CD4-positive, alpha-beta memory T cell (primary cell): ENCODE results near the gene CCDC157. TPM values are rescaled to one million over a fixed set of nuclear protein-coding genes. Genes with fewer than 3 reads are reported as not detected.
A peak's percentile ranks its signal among the peaks of the same experiment; 100 is the strongest.

ENCODE experiments used
- CTCF ChIA-PET: fragments of 350-600 bp; sonication (Branson Sonifier 250); formaldehyde crosslinking; loops from one replicate; lab custom pipeline; 2021; ENCODE audit warnings: inconsistent platforms; ENCODE audit not compliant: partially characterized antibody; lab: Charles Lee
- POLR2A ChIA-PET: fragments of 350-600 bp; sonication (Branson Sonifier 250); formaldehyde crosslinking; loops from one replicate; lab custom pipeline; 2021; ENCODE audit not compliant: partially characterized antibody; lab: Charles Lee
- DNase-seq, 5 donors: peaks; one replicate each; pipeline versions ENCODE4 v3.0.0 to v3.0.0-alpha.2; 2020 to 2022; ENCODE audit warnings: mixed read lengths in 1 of 5
- H3K27ac ChIP-seq: one replicate; pipeline ENCODE4 v1.7.0; 2013; ENCODE audit warnings: low read depth, low read length
- H3K27me3 ChIP-seq: 2 replicates; pipeline ENCODE4 v1.7.0; 2013; ENCODE audit warnings: mild to moderate bottlenecking, low read length, moderate library complexity; ENCODE audit not compliant: insufficient read depth
- H3K36me3 ChIP-seq: 2 replicates; pipeline ENCODE4 v1.7.0; 2013; ENCODE audit warnings: mild to moderate bottlenecking, low read length, moderate library complexity; ENCODE audit not compliant: insufficient read depth
- H3K4me1 ChIP-seq: 2 replicates; pipeline ENCODE4 v1.7.0; 2013; ENCODE audit warnings: mild to moderate bottlenecking, low read length, moderate library complexity; ENCODE audit not compliant: insufficient read depth
- H3K4me3 ChIP-seq, 2 donors: one replicate each; pipeline ENCODE4 v1.7.0; 2013; ENCODE audit warnings: low read length in 2 of 2, mild to moderate bottlenecking in 1 of 2
- H3K9me3 ChIP-seq, 2 donors: one replicate each; pipeline ENCODE4 v1.7.0; 2013; ENCODE audit warnings: low read length in 2 of 2, control low read depth in 1 of 2; ENCODE audit not compliant: control insufficient read depth in 1 of 2
- H3K27ac Mint-ChIP-seq, 7 donors: one replicate each; pipeline ENCODE4 v1.8.0; 2020 to 2021; ENCODE audit warnings: mixed read lengths in 7 of 7, mild to moderate bottlenecking in 6 of 7, inconsistent platforms in 3 of 7, moderate library complexity in 3 of 7
- H3K27me3 Mint-ChIP-seq, 2 donors: one replicate each; pipeline ENCODE4 v1.8.0; 2020 to 2021; ENCODE audit warnings: mixed read lengths in 2 of 2
- H3K36me3 Mint-ChIP-seq, 2 donors: one replicate each; pipeline ENCODE4 v1.8.0; 2020 to 2021; ENCODE audit warnings: mixed read lengths in 2 of 2, inconsistent platforms in 1 of 2, mild to moderate bottlenecking in 1 of 2
- H3K4me1 Mint-ChIP-seq, 4 donors: one replicate each; pipeline ENCODE4 v1.8.0; 2020 to 2021; ENCODE audit warnings: mixed read lengths in 4 of 4, mild to moderate bottlenecking in 1 of 4
- H3K4me3 Mint-ChIP-seq, 8 donors: one replicate each; pipeline ENCODE4 v1.8.0; 2020 to 2021; ENCODE audit warnings: mixed read lengths in 8 of 8, mild to moderate bottlenecking in 7 of 8, moderate library complexity in 6 of 8, inconsistent platforms in 3 of 8
- H3K9me3 Mint-ChIP-seq, 8 donors: one replicate each; pipeline ENCODE4 v1.8.0; 2020 to 2021; ENCODE audit warnings: mixed read lengths in 8 of 8, mild to moderate bottlenecking in 5 of 8, inconsistent platforms in 3 of 8, moderate library complexity in 1 of 8
- intact Hi-C: fragments of 100-400 bp; cut with micrococcal nuclease; formaldehyde crosslinking; loops from one replicate; pipeline ENCODE4 v1.15.1; 2023
- polyA plus RNA-seq, 2 donors: library from polyadenylated mRNA; unstranded; fragments of 300-500 nt; fragmentation: Illumina TruSeq; gene quantifications; one replicate each; pipeline ENCODE4 v1.2.3, GENCODE V29; 2021
- total RNA-seq, 2 experiments: library from RNA; stranded (reverse); gene quantifications; one replicate each; pipeline ENCODE4 v1.2.3, GENCODE V29; 2021

The CCDC157 gene
- total and polyA plus RNA-seq, 4 experiments from 2014 or later, result 0.38 to 3.9 (median 2.5) TPM

DNA sequence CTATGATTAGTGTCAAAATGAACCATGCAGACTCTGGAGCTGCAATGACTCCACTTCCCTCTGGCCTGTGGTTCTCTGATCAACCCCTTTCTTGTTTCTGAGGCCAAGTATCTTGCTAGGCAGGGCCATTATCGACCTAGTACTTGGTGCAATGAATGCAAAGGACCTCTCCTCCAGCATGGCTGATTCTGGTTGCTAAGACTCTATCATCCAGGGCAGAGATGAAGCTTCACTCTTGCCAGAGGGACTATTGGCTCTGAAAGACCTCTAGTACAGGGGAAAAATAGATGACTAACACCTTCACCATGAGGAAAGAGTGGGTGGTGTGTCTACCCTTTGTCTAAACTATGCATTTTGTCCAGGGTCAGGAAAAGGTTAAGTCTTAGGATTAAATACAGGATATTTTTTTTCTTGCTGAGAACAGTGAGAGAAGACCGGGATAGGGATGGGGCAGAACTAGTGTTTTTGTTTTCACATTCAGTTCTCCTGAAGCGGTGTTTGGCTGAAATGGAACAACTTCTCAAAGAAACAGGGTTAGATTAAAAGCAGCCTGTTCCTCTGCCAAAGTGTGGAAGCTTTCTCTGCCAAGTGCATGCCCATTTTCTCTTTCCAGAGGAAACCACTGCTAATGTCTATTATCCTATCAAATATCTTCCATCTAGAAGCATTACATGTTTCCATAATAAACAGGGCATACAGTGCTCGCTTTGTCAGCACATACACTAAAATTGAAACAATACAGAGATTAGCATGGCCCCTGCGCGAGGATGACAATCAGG, 63.7 kb downstream of the CCDC157 start:
- H3K27me3 Mint-ChIP-seq, result no peaks in the 10 kb centered on the region
- peaks cover 26 to 47% (median 32%) of the 10 kb centered on the region in 4 donors for H3K4me1 Mint-ChIP-seq
- Histone ChIP-seq H3K27ac (no peak overlapping the region), H3K9me3 (no peaks in the 10 kb centered on the region), H3K4me1 (peaks cover 28% of the 10 kb centered on the region), H3K4me3 (no peak overlapping the region), H3K36me3 (peaks cover 10% of the 10 kb centered on the region), H3K27me3 (no peaks in the 10 kb centered on the region)
- no peaks in the 10 kb centered on the region for H3K9me3 Mint-ChIP-seq
- peak overlapping the region in 1 of 8 donors; percentile 58 for H3K4me3 Mint-ChIP-seq
- POLR2A ChIA-PET, result interaction anchor here (7.0 kb wide), 1 partner anchor 23 kb away, joined by 91 read pairs; the partner anchor contains the start of gene SEC14L2
- intact Hi-C loops, result loop anchor here (10.0 kb wide), 1 partner anchor 656 kb away; the partner anchor contains the start of genes UQCR10 and ZMAT5
- peaks cover 44 to 47% of the 10 kb centered on the region in 2 donors for H3K36me3 Mint-ChIP-seq
- CTCF ChIA-PET, result no interaction called here
- peak overlapping the region in 4 of 7 donors; percentile 22 to 65 (median 57) for H3K27ac Mint-ChIP-seq
- no peak for DNase-seq

DNA sequence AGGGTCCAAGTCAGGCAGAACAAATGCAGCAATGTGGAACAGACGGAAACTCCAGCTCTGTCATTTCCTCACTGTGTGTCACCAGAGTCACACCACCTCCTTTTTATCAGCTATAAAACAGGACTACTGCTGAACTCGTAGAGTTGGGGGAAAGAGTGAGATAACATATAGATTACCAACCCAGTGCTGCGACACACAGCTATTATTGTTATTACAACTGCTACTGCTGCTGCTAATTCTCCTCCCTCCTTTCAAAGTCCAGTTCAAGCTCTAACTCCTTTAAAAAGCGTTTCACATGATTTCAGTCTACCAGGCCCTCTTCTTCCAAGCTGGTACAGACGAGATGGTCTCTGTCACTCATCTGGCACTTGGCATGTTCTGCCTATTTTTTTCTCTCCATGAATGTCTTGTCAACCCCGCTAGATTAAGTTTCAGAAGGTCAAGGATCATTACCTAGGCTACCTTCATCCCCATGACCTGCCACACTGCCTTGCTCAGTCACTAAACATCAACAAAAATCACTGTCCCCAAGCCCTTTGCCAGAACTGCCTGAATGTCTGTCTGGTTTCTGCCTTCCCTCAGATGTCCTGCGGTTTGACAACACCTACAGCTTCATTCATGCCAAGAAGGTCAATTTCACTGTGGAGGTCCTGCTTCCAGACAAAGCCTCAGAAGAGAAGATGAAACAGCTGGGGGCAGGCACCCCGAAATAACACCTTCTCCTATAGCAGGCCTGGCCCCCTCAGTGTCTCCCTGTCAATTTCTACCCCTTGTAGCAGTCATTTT, 65.1 kb downstream of the CCDC157 start:
- ChIA-PET CTCF (interaction anchor here (1.7 to 7.8 kb wide), 3 partner anchors 9 to 30 kb away, joined by 4 to 194 read pairs (median 74); partner anchors contain the start of genes RNF215 and SEC14L2), POLR2A (interaction anchor here (2.1 to 7.0 kb wide), 5 partner anchors 9 to 133 kb away, joined by 7 to 126 read pairs (median 55); partner anchors contain the start of genes CASTOR1 and SEC14L2)
- Mint-ChIP-seq H3K4me3 (peak overlapping the region; percentile 56 to 99 (median 98)), H3K36me3 (peaks cover 31 to 43% of the 10 kb centered on the region in 2 donors), H3K27me3 (no peaks in the 10 kb centered on the region), H3K4me1 (peaks cover 33 to 60% (median 43%) of the 10 kb centered on the region in 4 donors), H3K9me3 (no peaks in the 10 kb centered on the region), H3K27ac (peak overlapping the region; percentile 12 to 99 (median 88))
- H3K9me3 ChIP-seq, result no peaks in the 10 kb centered on the region
- H3K4me1 ChIP-seq, result peaks cover 40% of the 10 kb centered on the region
- H3K36me3 ChIP-seq, result no peaks in the 10 kb centered on the region
- H3K27ac ChIP-seq, result peak overlapping the region; percentile 89
- no peaks in the 10 kb centered on the region for H3K27me3 ChIP-seq
- intact Hi-C loops, result loop anchor here (10.0 kb wide), 1 partner anchor 657 kb away; the partner anchor contains the start of genes UQCR10 and ZMAT5
- DNase-seq, result no peak
- no peak overlapping the region for H3K4me3 ChIP-seq

DNA sequence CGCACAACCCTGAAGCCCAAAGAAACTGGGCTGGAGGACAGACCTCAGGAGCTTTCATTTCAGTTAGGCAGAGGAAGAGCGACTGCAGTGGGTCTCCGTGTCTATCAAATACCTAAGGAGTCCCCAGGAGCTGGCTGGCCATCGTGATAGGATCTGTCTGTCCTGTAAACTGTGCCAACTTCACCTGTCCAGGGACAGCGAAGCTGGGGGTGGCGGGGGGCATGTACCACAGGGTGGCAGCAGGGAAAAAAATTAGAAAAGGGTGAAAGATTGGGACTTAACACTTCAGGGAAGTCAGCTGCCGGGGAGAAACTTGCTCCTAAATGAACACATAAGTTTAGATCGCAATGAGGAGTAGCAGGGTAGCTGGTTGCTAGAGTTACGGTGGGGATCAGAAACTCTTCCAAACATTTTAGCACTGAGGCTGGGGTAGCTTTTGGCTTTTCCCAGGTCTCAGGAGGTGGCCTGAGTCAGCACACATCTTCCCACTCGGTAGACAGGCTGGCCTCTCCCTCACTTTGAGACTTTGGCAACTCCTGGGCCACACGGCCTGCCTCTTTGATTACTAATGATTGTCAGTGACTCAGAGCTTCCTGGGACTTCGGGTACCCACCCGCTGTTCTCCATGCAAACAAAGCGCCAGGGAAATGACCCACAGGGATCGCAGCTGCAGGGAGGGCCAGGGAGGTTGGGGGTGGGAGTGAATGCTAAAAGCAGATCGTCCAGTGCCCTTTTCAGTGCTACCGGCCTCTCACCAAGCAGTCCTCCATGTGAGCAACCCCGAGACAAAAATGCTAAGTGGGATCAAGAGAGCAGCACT, 65.9 kb downstream of the CCDC157 start:
- peaks cover 23 to 37% of the 10 kb centered on the region in 2 donors for H3K36me3 Mint-ChIP-seq
- H3K27ac Mint-ChIP-seq, result peak overlapping the region; percentile 33 to 99 (median 90)
- Histone ChIP-seq H3K36me3 (no peaks in the 10 kb centered on the region), H3K9me3 (no peaks in the 10 kb centered on the region), H3K27ac (peak overlapping the region; percentile 89), H3K27me3 (no peaks in the 10 kb centered on the region), H3K4me3 (peak overlapping the region; percentile 75 to 79), H3K4me1 (peaks cover 47% of the 10 kb centered on the region)
- DNase-seq, result peak in 1 of 5 donors; percentile 62
- H3K4me3 Mint-ChIP-seq, result peak overlapping the region; percentile 82 to 99 (median 98)
- H3K27me3 Mint-ChIP-seq, result no peaks in the 10 kb centered on the region
- peaks cover 35 to 68% (median 49%) of the 10 kb centered on the region in 4 donors for H3K4me1 Mint-ChIP-seq
- H3K9me3 Mint-ChIP-seq, result no peaks in the 10 kb centered on the region
- intact Hi-C loops, result loop anchor here (1.0 to 10.0 kb wide), 2 partner anchors 96 to 658 kb away; partner anchors contain the start of genes TBC1D10A, UQCR10 and ZMAT5
- ChIA-PET POLR2A (interaction anchor here (0.6 to 7.0 kb wide), 17 partner anchors 10 to 869 kb away, joined by 3 to 126 read pairs (median 7); partner anchors contain the start of genes CASTOR1, NF2, PES1 and SEC14L2), CTCF (interaction anchor here (1.7 to 7.8 kb wide), 5 partner anchors 10 to 134 kb away, joined by 4 to 194 read pairs (median 34); partner anchors contain the start of genes CASTOR1, RNF215 and SEC14L2)

DNA sequence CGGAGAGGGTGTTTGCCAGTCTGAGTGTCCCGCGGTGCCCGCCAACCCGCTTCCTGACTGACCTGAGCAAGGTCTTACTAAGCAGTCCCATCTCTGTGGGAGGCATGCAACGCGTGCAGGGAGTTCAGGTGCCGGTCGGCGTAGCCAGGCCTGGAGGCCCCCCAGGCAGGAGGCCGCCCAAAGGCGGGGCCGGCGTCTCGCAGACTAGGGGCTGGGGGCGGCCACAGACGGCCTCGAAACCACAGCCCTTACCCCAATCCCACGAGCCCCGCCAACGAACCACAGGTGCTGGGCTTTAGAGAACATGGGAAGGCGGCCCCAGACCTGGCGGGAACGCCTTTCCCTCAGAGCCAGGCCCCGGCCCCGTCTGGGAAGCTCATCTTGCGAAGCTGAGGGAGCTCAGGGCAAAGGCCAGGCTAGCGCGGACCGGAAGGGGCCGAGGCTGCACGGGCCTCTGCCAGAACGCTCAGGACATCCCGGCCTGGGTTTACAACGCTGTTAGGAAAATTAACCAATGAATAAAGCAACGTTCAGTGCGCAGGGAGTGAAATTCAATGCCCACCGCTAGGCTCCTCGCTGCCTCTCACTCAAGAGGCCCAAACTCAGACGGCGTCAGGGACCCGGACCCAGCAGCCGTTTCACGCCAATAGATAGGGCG, 66.6 kb downstream of the CCDC157 start:
- Histone ChIP-seq H3K36me3 (no peaks in the 10 kb centered on the region), H3K4me1 (peaks cover 47% of the 10 kb centered on the region), H3K9me3 (no peaks in the 10 kb centered on the region), H3K27me3 (no peaks in the 10 kb centered on the region), H3K4me3 (peak overlapping the region; percentile 75 to 79), H3K27ac (peak overlapping the region; percentile 89)
- Mint-ChIP-seq H3K36me3 (peaks cover 16 to 34% of the 10 kb centered on the region in 2 donors), H3K9me3 (no peaks in the 10 kb centered on the region), H3K27me3 (no peaks in the 10 kb centered on the region), H3K4me3 (peak overlapping the region; percentile 96 to 99 (median 98)), H3K4me1 (peaks cover 35 to 72% (median 49%) of the 10 kb centered on the region in 4 donors), H3K27ac (peak overlapping the region; percentile 88 to 99 (median 99))
- intact Hi-C loops, result loop anchor here (1.0 to 10.0 kb wide), 2 partner anchors 97 to 659 kb away; partner anchors contain the start of genes TBC1D10A, UQCR10 and ZMAT5
- ChIA-PET POLR2A (interaction anchor here (0.6 to 7.0 kb wide), 32 partner anchors 11 to 870 kb away, joined by 3 to 126 read pairs (median 4); partner anchors contain the start of genes ASCC2, CASTOR1, CCDC157 and MORC2), CTCF (interaction anchor here (0.9 to 7.8 kb wide), 12 partner anchors 10 to 318 kb away, joined by 3 to 194 read pairs (median 4); partner anchors contain the start of genes CASTOR1, RNF215 and SEC14L2)
- peak in 1 of 5 donors; percentile 69 for DNase-seq

DNA sequence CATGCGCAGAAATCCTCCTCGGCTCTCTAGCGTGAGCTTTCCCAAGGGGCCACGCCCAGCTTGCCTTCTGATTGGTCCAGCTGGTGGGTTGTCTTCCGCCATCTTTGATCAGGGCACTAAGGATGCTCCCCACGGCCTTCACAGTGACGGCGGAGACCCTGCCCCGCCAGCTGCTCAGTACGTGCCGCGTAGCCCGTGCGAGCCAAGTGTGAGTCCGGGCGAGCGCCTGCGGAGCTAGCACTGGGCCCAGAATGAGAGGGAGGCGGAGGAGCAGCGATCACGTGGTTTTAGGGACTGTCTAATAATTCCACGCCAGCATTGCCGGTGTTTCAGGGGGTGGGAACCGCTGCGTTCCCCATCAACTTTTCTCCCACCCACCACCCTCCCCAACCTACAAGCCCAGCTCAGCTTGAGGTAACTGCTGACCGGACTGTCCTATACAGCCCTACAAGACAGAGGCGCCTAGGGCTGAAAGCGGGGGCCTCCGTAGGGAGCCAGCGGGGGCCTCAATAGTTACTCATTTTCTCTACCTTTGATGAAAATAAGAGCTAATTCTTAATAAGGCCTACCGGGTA, 67.2 kb downstream of the CCDC157 start:
- Histone ChIP-seq H3K27ac (peak overlapping the region; percentile 89), H3K27me3 (no peaks in the 10 kb centered on the region), H3K9me3 (no peaks in the 10 kb centered on the region), H3K4me3 (peak overlapping the region; percentile 75 to 79), H3K4me1 (peaks cover 47% of the 10 kb centered on the region), H3K36me3 (no peaks in the 10 kb centered on the region)
- Mint-ChIP-seq H3K9me3 (no peaks in the 10 kb centered on the region), H3K4me1 (peaks cover 35 to 72% (median 49%) of the 10 kb centered on the region in 4 donors), H3K36me3 (peaks cover 16 to 36% of the 10 kb centered on the region in 2 donors), H3K27ac (peak overlapping the region; percentile 88 to 99 (median 99)), H3K27me3 (no peaks in the 10 kb centered on the region), H3K4me3 (peak overlapping the region; percentile 96 to 99 (median 98))
- ChIA-PET CTCF (interaction anchor here (0.8 to 7.8 kb wide), 16 partner anchors 11 to 319 kb away, joined by 3 to 194 read pairs (median 4); partner anchors contain the start of genes CASTOR1, RNF215 and SEC14L2), POLR2A (interaction anchor here (0.8 to 7.0 kb wide), 32 partner anchors 11 to 1072 kb away, joined by 3 to 126 read pairs (median 4); partner anchors contain the start of genes ASCC2, CASTOR1, CCDC157 and MORC2)
- intact Hi-C loops, result loop anchor here (1.0 to 10.0 kb wide), 8 partner anchors 27 to 1253 kb away; partner anchors contain the start of genes CASTOR1, CCDC157, EWSR1 and PES1
- peak; percentile 97 to 99 (median 99) for DNase-seq
